GM23338 (cell line): Measurements from ENCODE around the gene NFX1. TPM values are rescaled to one million over a fixed set of nuclear protein-coding genes. Genes with fewer than 3 reads are reported as not detected.

Experiments
- ATAC-seq: fragments of 200-7000 bp; cut with Tn5 transposase; 3 replicates; pipeline ENCODE4 v1.9.1; 2020
- DNase-seq: peaks from one replicate; pipeline ENCODE4 v3.0.0-alpha.2; 2015; ENCODE audit warnings: low spot score
- H2AFZ ChIP-seq: fragments of 200-600 bp; sonication (generic); 2 replicates; pipeline ENCODE4 v1.8.0; 2016; ENCODE audit warnings: antibody characterized with exemption, mild to moderate bottlenecking, moderate library complexity
- H3F3A ChIP-seq: fragments of 200-600 bp; sonication (generic); replicated peaks from 2 replicates; pipeline ENCODE4 v1.8.0; 2017; ENCODE audit warnings: antibody characterized with exemption, mixed run types, low read depth
- H3K27ac ChIP-seq: fragments of 200-600 bp; sonication (generic); 2 replicates; pipeline ENCODE4 v1.6.1; 2016; ENCODE audit warnings: low read depth
- H3K27me3 ChIP-seq: fragments of 200-600 bp; sonication (generic); 2 replicates; pipeline ENCODE4 v1.8.0; 2016; ENCODE audit warnings: mild to moderate bottlenecking, mixed run types, moderate library complexity; ENCODE audit not compliant: insufficient read depth
- H3K36me3 ChIP-seq: fragments of 200-600 bp; sonication (generic); 2 replicates; pipeline ENCODE4 v1.8.0; 2016; ENCODE audit warnings: mild to moderate bottlenecking; ENCODE audit not compliant: insufficient read depth
- H3K4me1 ChIP-seq: fragments of 200-600 bp; sonication (generic); 2 replicates; pipeline ENCODE4 v1.8.0; 2016; ENCODE audit warnings: mild to moderate bottlenecking, moderate library complexity; ENCODE audit not compliant: insufficient read depth
- H3K4me2 ChIP-seq: fragments of 200-600 bp; sonication (generic); 2 replicates; pipeline ENCODE4 v1.7.1; 2017; ENCODE audit warnings: mixed run types
- H3K4me3 ChIP-seq: fragments of 200-600 bp; sonication (generic); 2 replicates; pipeline ENCODE4 v1.6.1; 2016; ENCODE audit warnings: mixed run types
- H3K79me2 ChIP-seq: fragments of 200-600 bp; sonication (generic); replicated peaks from 2 replicates; pipeline ENCODE4 v1.8.0; 2017; ENCODE audit warnings: mild to moderate bottlenecking; ENCODE audit not compliant: insufficient read depth
- H3K9me2 ChIP-seq: fragments of 200-600 bp; sonication (generic); 2 replicates; pipeline ENCODE4 v1.8.0; 2017; ENCODE audit not compliant: insufficient read depth
- H4K20me1 ChIP-seq: fragments of 200-600 bp; sonication (generic); replicated peaks from 2 replicates; pipeline ENCODE4 v1.8.0; 2017; ENCODE audit warnings: mild to moderate bottlenecking; ENCODE audit not compliant: insufficient read depth
- H3K27ac Mint-ChIP-seq: 2 replicates; pipeline ENCODE4 v1.8.0; 2020; ENCODE audit warnings: inconsistent platforms, mild to moderate bottlenecking, moderate library complexity, mixed read lengths
- H3K27me3 Mint-ChIP-seq: 3 replicates; pipeline ENCODE4 v1.8.0; 2022; ENCODE audit warnings: low read depth, mild to moderate bottlenecking, moderate library complexity, mixed read lengths, inconsistent platforms; ENCODE audit not compliant: insufficient read depth, poor library complexity
- H3K36me3 Mint-ChIP-seq: 3 replicates; pipeline ENCODE4 v1.8.0; 2021; ENCODE audit warnings: low read depth, mild to moderate bottlenecking, inconsistent platforms, moderate library complexity, mixed read lengths
- H3K4me1 Mint-ChIP-seq: 3 replicates; pipeline ENCODE4 v1.8.0; 2020; ENCODE audit warnings: mild to moderate bottlenecking, inconsistent platforms, mixed read lengths
- H3K4me3 Mint-ChIP-seq: 3 replicates; pipeline ENCODE4 v1.8.0; 2021; ENCODE audit warnings: moderate library complexity, mild to moderate bottlenecking, inconsistent platforms, mixed read lengths
- H3K9me3 Mint-ChIP-seq: 3 replicates; pipeline ENCODE4 v1.8.0; 2020; ENCODE audit warnings: moderate library complexity, mild to moderate bottlenecking, inconsistent platforms, mixed read lengths
- CREB1 ChIP-seq: fragments of 250-450 bp; sonication (Bioruptor Pico); IDR thresholded peaks from 2 replicates; pipeline ENCODE4 v1.5.0; 2020; ENCODE audit warnings: low read depth, mild to moderate bottlenecking, moderate library complexity
- CTCF ChIP-seq, 2 experiments: fragments of 200-600 bp in 1 of 2; sonication (generic) in 1 of 2; conservative IDR thresholded peaks; 2 replicates each; pipeline versions ENCODE4 v1.5.1 to v1.6.1; 2016 to 2017; ENCODE audit warnings: antibody characterized with exemption in 2 of 2, low read depth in 2 of 2, mild to moderate bottlenecking in 2 of 2, moderate library complexity in 1 of 2
- ETS1 ChIP-seq: IDR thresholded peaks from 2 replicates; pipeline ENCODE4 v1.6.1; 2016; ENCODE audit warnings: antibody characterized with exemption
- EZH2 ChIP-seq: fragments of 200-600 bp; sonication (generic); IDR thresholded peaks from one replicate; pipeline ENCODE4 v1.8.0; 2017; ENCODE audit warnings: antibody characterized with exemption, mild to moderate bottlenecking, low read depth; ENCODE audit not compliant: unreplicated experiment
- EZH2phosphoT487 ChIP-seq: fragments of 200-600 bp; sonication (generic); IDR thresholded peaks from one replicate; pipeline ENCODE4 v1.8.1; 2018; ENCODE audit warnings: antibody characterized with exemption; ENCODE audit not compliant: unreplicated experiment
- JUNB ChIP-seq: IDR thresholded peaks from one replicate; pipeline ENCODE4 v1.6.1; 2016; ENCODE audit warnings: antibody characterized with exemption; ENCODE audit not compliant: unreplicated experiment
- NANOG ChIP-seq: IDR thresholded peaks from 2 replicates; pipeline ENCODE4 v1.6.1; 2016; ENCODE audit warnings: antibody characterized with exemption, borderline replicate concordance
- POLR2AphosphoS5 ChIP-seq: IDR thresholded peaks from 2 replicates; pipeline ENCODE4 v1.6.1; 2016; ENCODE audit warnings: antibody characterized with exemption, low read depth
- STAT1 ChIP-seq: IDR thresholded peaks from one replicate; pipeline ENCODE4 v1.6.1; 2016; ENCODE audit warnings: antibody characterized with exemption; ENCODE audit not compliant: unreplicated experiment
- ZNF331 ChIP-seq: fragments of 250-450 bp; sonication (Bioruptor Pico); IDR thresholded peaks from 2 replicates; pipeline ENCODE4 v1.5.0; 2020; ENCODE audit warnings: low read depth, mild to moderate bottlenecking, moderate library complexity
- ZNF462 ChIP-seq: fragments of 250-450 bp; sonication (Bioruptor Pico); IDR thresholded peaks from 2 replicates; pipeline ENCODE4 v1.5.0; 2020; ENCODE audit warnings: mild to moderate bottlenecking, moderate library complexity
- polyA plus RNA-seq: library from polyadenylated mRNA; unstranded; fragments of >200 nt; fragmentation: Nextera tagmentation; extraction: Ambion mirVana; gene quantifications from 2 replicates; pipeline ENCODE4 v1.2.1, GENCODE V29; 2016
- total RNA-seq: library from RNA; depleted of rRNA; stranded (reverse); fragments of >200 nt; shearing (Covaris generic); gene quantifications from 2 replicates; pipeline ENCODE4 v1.2.3, GENCODE V29; 2014

Gene NFX1
- total and polyA plus RNA-seq, 2 experiments from 2014 or later = 13.9 to 26.1 TPM

GRCh38 chr9:33380390-33381094 lies 90.2 kb downstream of the NFX1 start:
- Mint-ChIP-seq H3K4me1 (peaks cover 30% of the 10 kb centered on the region), H3K27me3 (peaks cover 18% of the 10 kb centered on the region), H3K9me3 (no peaks in the 10 kb centered on the region; the same call in 1 of the 3 replicates), H3K36me3 (no peaks in the 10 kb centered on the region), H3K4me3 (peak overlapping the region; percentile 9; the same call in 1 of the 3 replicates), H3K27ac (peak overlapping the region; percentile 65; the same call in 1 of the 2 replicates)
- H3K4me2 ChIP-seq = peak overlapping the region; percentile 69; the same call in 1 of the 2 replicates
- no peaks in the 10 kb centered on the region; the same call in 1 of the 2 replicates for H3F3A ChIP-seq
- TF ChIP-seq NANOG (no peak), EZH2 (no peak), STAT1 (no peak), ZNF462 (CRISPR knock-in tag) (no peak), JUNB (no peak), CREB1 (CRISPR knock-in tag) (no peak), POLR2AphosphoS5 (no peak), CTCF (conservative IDR thresholded peaks at IDR 0.05; ENCODE audit: low read depth in 2 of 2) (no peak), EZH2phosphoT487 (no peak), ZNF331 (CRISPR knock-in tag) (no peak), ETS1 (no peak)
- H3K27me3 ChIP-seq = no peaks in the 10 kb centered on the region
- H3K27ac ChIP-seq = peak overlapping the region; percentile 73; the same call in 1 of the 2 replicates
- H3K4me1 ChIP-seq = peaks cover 6% of the 10 kb centered on the region
- H3K4me3 ChIP-seq = 0 out of 2 replicates have a peak overlapping the region, but pooled peaks have one; percentile 38
- ATAC-seq (peak; percentile 11), DNase-seq (peak; percentile 13)
- H3K36me3 ChIP-seq = no peaks in the 10 kb centered on the region
- H2AFZ ChIP-seq = peak overlapping the region; percentile 79; the same call in 1 of the 2 replicates
- no peaks in the 10 kb centered on the region for H3K9me2 ChIP-seq
- no peaks in the 10 kb centered on the region for H3K79me2 ChIP-seq
- no peaks in the 10 kb centered on the region for H4K20me1 ChIP-seq
